HFFc6 (cell line): ENCODE measurements around the gene CTNNA3. TPM values are rescaled to one million over a fixed set of nuclear protein-coding genes. Genes with fewer than 3 reads are reported as not detected.
A peak's percentile ranks its signal among the peaks of the same experiment; 100 is the strongest.

Experiments
- DNase-seq: peaks from one replicate; pipeline ENCODE4 v3.0.0-alpha.2; 2018
- H3K27ac Mint-ChIP-seq: 2 replicates; pipeline ENCODE4 v1.8.0; 2020; ENCODE audit warnings: mild to moderate bottlenecking, mixed read lengths
- H3K27me3 Mint-ChIP-seq: 2 replicates; pipeline ENCODE4 v1.8.0; 2021; ENCODE audit warnings: mild to moderate bottlenecking, moderate library complexity, mixed read lengths; ENCODE audit not compliant: insufficient read depth
- H3K36me3 Mint-ChIP-seq: 2 replicates; pipeline ENCODE4 v1.8.0; 2021; ENCODE audit warnings: low read depth, mixed read lengths
- H3K4me1 Mint-ChIP-seq: 2 replicates; pipeline ENCODE4 v1.8.0; 2020; ENCODE audit warnings: low read depth, mixed read lengths
- H3K4me3 Mint-ChIP-seq: 2 replicates; pipeline ENCODE4 v1.8.0; 2020; ENCODE audit warnings: mild to moderate bottlenecking, moderate library complexity, mixed read lengths
- H3K9me3 Mint-ChIP-seq: 2 replicates; pipeline ENCODE4 v1.8.0; 2020; ENCODE audit warnings: mild to moderate bottlenecking, mixed read lengths
- CTCF ChIP-seq: fragments of 200-600 bp; sonication (generic); IDR thresholded peaks from 2 replicates; pipeline ENCODE4 v1.5.0; 2021; ENCODE audit warnings: antibody characterized with exemption, mild to moderate bottlenecking
- total RNA-seq, 6 experiments: library from RNA; stranded (reverse); fragmentation: NEBNext Ultra II Directional; extraction: Animal tissue kit (Norgen Biotek cat#: 25700); gene quantifications; 2 replicates in 1 of 6; 3 replicates in 5 of 6; pipeline ENCODE4 v1.2.3, GENCODE V29; 2021

Gene CTNNA3
- total RNA-seq, 6 experiments from 2014 or later = not detected

GRCh38 chr10:66927251-66927935 is 768.6 kb downstream of the CTNNA3 start:
- H3K4me1 Mint-ChIP-seq = peaks cover 7% of the 10 kb centered on the region; the same call in 1 of the 2 replicates
- peaks cover 12% of the 10 kb centered on the region for H3K27me3 Mint-ChIP-seq
- H3K27ac Mint-ChIP-seq = no peak overlapping the region
- DNase-seq = no peak
- no peaks in the 10 kb centered on the region for H3K9me3 Mint-ChIP-seq
- no peaks in the 10 kb centered on the region for H3K36me3 Mint-ChIP-seq
- no peak for TF ChIP-seq CTCF
- no peak overlapping the region for H3K4me3 Mint-ChIP-seq

GRCh38 chr10:66926841-66927240 is 769.2 kb downstream of the CTNNA3 start:
- Mint-ChIP-seq H3K9me3 (no peaks in the 10 kb centered on the region), H3K4me1 (peaks cover 7% of the 10 kb centered on the region; the same call in 1 of the 2 replicates), H3K27me3 (peaks cover 12% of the 10 kb centered on the region), H3K36me3 (no peaks in the 10 kb centered on the region), H3K27ac (no peak overlapping the region), H3K4me3 (no peak overlapping the region)
- DNase-seq = no peak
- no peak for TF ChIP-seq CTCF

- Mint-ChIP-seq H3K4me1 (peaks cover 7% of the 10 kb centered on the region; the same call in 1 of the 2 replicates), H3K4me3 (peak within 1 kb of the TSS; percentile 49), H3K27ac (no peak within 1 kb of the TSS), H3K27me3 (peaks cover 12% of the 10 kb centered on the region), H3K36me3 (no peaks in the 10 kb centered on the region), H3K9me3 (no peaks in the 10 kb centered on the region)
- peak; percentile 77 for TF ChIP-seq CTCF
- DNase-seq = peak; percentile 67
These were observed 769.9 kb downstream of the CTNNA3 start, which contains the start of gene LRRTM3 for GRCh38 chr10:66925896-66926715. TSS of gene LRRTM3 (plus strand) at chr10:66926036.

- no peaks in the 10 kb centered on the region for H3K9me3 Mint-ChIP-seq
- DNase-seq = no peak
- H3K27me3 Mint-ChIP-seq = peaks cover 12% of the 10 kb centered on the region
- no peak for TF ChIP-seq CTCF
- H3K4me3 Mint-ChIP-seq = no peak overlapping the region
- peaks cover 7% of the 10 kb centered on the region; the same call in 1 of the 2 replicates for H3K4me1 Mint-ChIP-seq
- no peaks in the 10 kb centered on the region for H3K36me3 Mint-ChIP-seq
- no peak overlapping the region for H3K27ac Mint-ChIP-seq
These were observed 770.6 kb downstream of the CTNNA3 start for GRCh38 chr10:66925373-66925772.

- no peaks in the 10 kb centered on the region for H3K36me3 Mint-ChIP-seq
- H3K27ac Mint-ChIP-seq = no peak overlapping the region
- H3K4me1 Mint-ChIP-seq = peaks cover 7% of the 10 kb centered on the region; the same call in 1 of the 2 replicates
- H3K27me3 Mint-ChIP-seq = peaks cover 12% of the 10 kb centered on the region
- no peak overlapping the region for H3K4me3 Mint-ChIP-seq
- H3K9me3 Mint-ChIP-seq = no peaks in the 10 kb centered on the region
- no peak for TF ChIP-seq CTCF
- no peak for DNase-seq
These were observed 771.2 kb downstream of the CTNNA3 start for GRCh38 chr10:66924674-66925345.
